ENCODE data around the gene SMC5.
"Not testable (repeated sequence)": the region's sequence is repeated elsewhere in the genome, so short reads cannot be mapped to it uniquely, and the experiment has no call there.

Gene SMC5

GRCh38 chr9:70263421-70263820 lies 4.6 kb downstream of the SMC5 start:
- DNase-seq: no peak

- no peak for DNase-seq
These were observed 19.5 kb downstream of the SMC5 start for GRCh38 chr9:70278305-70278704.

- DNase-seq: no peak
These were observed 25.1 kb downstream of the SMC5 start for GRCh38 chr9:70283848-70284247.

- no peak for DNase-seq
These were observed 26.5 kb downstream of the SMC5 start for GRCh38 chr9:70285246-70285645.

GRCh38 chr9:70285981-70286598 lies 27.3 kb downstream of the SMC5 start:
- DNase-seq: no peak

GRCh38 chr9:70290626-70291025 lies 31.8 kb downstream of the SMC5 start:
- no peak for DNase-seq

GRCh38 chr9:70291446-70291845 lies 32.7 kb downstream of the SMC5 start:
- DNase-seq: no peak

GRCh38 chr9:70292253-70292652 lies 33.5 kb downstream of the SMC5 start:
- no peak for DNase-seq

GRCh38 chr9:70293214-70293613 lies 34.4 kb downstream of the SMC5 start:
- DNase-seq: no peak

- DNase-seq: peak; percentile 13
These were observed 38.4 kb downstream of the SMC5 start for GRCh38 chr9:70297141-70297540.

- DNase-seq: no peak
These were observed 39.5 kb downstream of the SMC5 start for GRCh38 chr9:70298245-70298771.

- peak; percentile 16 for DNase-seq
These were observed 44.5 kb downstream of the SMC5 start for GRCh38 chr9:70303268-70303667.

GRCh38 chr9:70304810-70305209 lies 46.0 kb downstream of the SMC5 start:
- DNase-seq: no peak

- no peak for DNase-seq
These were observed 56.6 kb downstream of the SMC5 start for GRCh38 chr9:70315389-70315788.

- peak; percentile 15 for DNase-seq
These were observed 59.2 kb downstream of the SMC5 start for GRCh38 chr9:70318002-70318401.

GRCh38 chr9:70322096-70322495 lies 63.3 kb downstream of the SMC5 start:
- DNase-seq: no peak

GRCh38 chr9:70324963-70325362 lies 66.2 kb downstream of the SMC5 start:
- peak; percentile 37 for DNase-seq

GRCh38 chr9:70328625-70329024 lies 69.8 kb downstream of the SMC5 start:
- not testable (repeated sequence) for DNase-seq

GRCh38 chr9:70340572-70340971 lies 81.8 kb downstream of the SMC5 start:
- peak; percentile 37 for DNase-seq

- DNase-seq: no peak
These were observed 88.3 kb downstream of the SMC5 start for GRCh38 chr9:70347046-70347445.

GRCh38 chr9:70352356-70352755 lies 93.6 kb downstream of the SMC5 start:
- DNase-seq: peak; percentile 21

- DNase-seq: peak; percentile 14
These were observed 94.0 kb downstream of the SMC5 start for GRCh38 chr9:70352802-70353201.

GRCh38 chr9:70355801-70356200 lies 97.0 kb downstream of the SMC5 start:
- DNase-seq: no peak

- DNase-seq: no peak
These were observed 104.2 kb downstream of the SMC5 start for GRCh38 chr9:70362952-70363351.

GRCh38 chr9:70363760-70364159 lies 105.0 kb downstream of the SMC5 start:
- DNase-seq: no peak

All from fibroblast of skin of scalp (primary cell).